HG02870 (cell line): ENCODE measurements around the gene SOHLH1.

Experiments used
- ATAC-seq: cut with Tn5 transposase; IDR thresholded peaks from one replicate; pipeline ENCODE4 v1.9.1; 2021; ENCODE audit warnings: mild to moderate bottlenecking, moderate library complexity; ENCODE audit not compliant: unreplicated experiment

SOHLH1 gene

DNA sequence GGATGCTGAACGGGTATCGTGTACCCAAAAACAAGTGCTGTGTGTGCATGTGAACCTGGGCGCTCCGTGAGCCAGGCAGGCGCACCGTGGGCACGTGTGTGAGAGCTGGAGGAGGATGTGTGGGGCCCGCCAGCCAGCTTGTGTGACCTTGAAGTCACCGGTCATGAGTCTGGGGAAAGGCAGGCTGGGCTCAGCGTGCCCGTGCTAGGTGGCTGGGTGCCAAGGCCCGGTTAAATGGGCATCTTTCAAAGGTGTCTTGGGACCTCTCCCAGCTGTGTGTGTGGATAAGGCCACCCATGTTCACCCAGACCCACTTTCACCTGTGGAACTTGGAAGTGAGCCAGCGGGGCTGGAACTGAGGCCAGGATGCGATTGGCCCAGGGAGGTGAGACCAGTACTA lies 6.1 kb upstream of the SOHLH1 start:
- no peak for ATAC-seq

DNA sequence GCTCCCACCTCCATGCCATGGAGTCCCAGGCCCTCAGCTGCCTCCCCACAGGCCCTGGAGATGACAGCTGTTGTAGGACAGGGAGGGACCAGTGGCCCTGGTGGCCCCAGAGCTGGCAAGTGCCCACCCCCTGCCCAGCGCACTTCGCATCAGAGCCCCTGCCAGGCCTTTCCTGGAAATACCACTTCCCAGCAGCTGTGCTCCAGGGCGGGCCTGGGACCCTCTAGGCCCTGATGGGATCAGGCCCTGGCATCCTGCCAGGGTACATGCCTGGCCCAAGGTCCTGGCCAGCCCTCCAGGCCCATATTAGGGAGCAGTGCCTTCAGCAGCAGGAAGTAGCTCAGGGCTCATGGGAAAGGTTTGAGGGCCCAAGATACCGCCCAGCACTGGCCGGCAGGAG lies 5.2 kb upstream of the SOHLH1 start:
- no peak for ATAC-seq

DNA sequence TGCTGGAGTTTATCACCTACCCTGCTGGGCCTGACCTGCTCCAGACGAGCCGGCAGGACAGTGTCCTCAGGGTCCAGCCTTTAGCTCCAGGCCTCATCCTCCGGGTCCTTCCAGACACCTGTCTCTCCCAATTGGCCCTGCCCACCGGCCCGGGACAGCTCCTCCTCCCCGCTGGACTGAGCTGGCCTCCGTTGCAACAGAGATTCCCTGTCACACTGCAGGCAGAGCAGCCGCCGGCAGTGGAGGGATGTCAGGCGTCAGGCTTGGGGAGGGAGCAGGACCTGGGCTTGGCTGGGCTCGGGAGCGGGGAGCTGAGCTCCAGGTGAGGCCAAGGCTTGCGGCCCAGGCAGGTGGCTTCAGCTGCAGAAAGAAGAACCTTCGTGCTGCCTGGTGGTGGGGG lies 4.4 kb upstream of the SOHLH1 start:
- ATAC-seq, result no peak

DNA sequence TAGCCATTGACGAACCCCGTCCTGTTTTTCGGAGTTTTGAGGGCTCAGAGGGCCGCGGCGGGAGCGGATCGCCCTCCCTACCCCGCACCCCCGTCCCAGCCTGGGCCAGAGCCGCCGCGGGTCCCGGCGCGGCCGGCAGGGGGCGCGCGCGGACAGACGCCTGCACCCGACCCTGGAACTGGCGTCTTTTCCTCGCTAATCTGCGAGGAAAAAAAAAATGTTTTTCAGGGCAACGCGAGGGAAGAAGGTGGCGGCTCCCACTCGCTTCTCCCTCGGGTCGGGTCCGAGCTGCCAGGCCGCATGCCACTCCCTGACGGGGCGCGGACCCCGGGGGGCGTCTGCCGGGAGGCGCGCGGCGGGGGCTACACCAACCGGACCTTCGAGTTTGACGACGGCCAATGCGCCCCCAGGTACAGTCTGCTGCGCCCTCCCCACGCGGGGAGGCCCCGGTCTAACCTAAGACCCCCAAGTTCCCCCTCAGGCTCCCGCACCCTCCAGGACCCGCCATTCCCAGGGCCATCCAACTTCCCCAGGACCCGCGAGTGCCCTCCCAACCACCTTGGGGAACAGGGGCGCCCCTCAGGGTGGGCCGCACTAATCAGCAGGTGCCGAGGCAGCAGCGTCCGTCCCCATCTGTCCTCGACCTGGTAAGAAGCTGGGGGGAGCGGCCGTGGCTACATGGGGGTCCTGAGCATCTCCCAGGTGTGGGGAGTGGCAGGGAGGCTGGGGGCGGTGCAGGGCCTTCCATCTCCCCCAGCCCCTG lies 2.9 kb upstream of the SOHLH1 start, which contains the start of gene KCNT1:
TSS of gene KCNT1 (plus strand) at position 227 of the 763 bp plus-strand sequence. CDS start at position 301, 74 bp downstream.
- no peak for ATAC-seq

DNA sequence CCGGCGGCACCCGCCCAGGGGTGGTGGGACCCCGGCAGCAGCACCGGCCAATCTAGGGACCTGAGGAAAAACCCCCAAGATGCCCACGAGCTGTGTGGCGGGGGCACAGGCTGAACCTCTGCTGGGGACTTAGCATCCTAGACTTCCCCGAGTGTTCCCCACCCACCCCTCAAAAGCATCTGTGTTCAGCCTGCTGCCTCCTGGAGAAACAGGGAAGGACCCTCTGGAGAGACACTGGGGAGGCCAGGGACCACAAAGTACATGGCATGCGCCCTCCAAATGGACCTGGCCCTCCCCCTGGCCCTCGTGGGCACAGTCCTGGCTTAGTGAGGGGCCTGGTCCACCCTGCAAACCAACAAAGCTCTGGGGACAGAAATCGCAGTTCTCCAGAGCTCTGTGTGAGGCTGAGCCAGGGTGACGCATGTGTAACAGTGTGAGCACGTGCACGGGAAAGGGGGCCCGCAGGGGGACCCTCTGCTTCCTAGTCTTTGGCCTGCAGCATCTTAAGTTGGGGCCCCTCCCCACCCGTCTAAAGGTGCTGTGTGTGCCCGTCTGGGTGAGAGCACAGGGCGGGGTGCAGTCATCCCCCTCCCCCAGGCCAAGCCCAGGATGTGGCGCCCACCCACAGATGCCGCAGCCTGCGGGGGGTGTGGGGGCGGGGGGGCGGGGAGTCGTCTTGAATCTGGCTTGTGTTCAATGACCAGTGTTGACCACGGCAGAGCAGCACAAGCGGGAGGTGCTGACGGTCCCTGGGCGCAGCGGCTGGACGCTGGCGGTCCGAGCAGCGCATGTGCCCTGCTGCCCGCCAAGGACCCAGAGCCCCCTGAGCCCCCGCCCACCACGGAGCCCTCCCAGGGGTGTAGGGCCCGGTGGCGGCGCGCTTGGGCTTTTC lies 2.0 kb upstream of the SOHLH1 start:
- ATAC-seq, result no peak

DNA sequence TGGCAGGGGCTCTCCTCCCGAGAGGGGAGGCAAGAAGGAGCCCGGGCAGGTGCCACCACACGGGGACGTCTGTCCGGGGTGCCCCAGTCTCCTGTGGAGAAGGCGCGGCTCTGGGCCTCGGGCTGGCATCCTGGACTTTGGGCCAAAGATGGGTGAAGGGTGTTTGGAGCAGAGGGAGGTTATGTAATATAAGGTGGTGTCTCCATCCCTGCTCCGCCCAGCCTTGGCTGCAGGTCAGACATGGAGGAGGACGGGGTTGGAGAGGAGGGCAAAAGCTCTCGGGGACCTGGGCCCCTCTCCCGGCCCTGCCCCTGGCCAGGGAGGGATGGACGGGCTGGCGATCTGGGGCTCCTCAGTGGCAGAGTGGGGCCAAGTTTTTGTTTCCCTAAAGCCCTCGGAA lies 1.2 kb upstream of the SOHLH1 start:
- ATAC-seq, result no peak

DNA sequence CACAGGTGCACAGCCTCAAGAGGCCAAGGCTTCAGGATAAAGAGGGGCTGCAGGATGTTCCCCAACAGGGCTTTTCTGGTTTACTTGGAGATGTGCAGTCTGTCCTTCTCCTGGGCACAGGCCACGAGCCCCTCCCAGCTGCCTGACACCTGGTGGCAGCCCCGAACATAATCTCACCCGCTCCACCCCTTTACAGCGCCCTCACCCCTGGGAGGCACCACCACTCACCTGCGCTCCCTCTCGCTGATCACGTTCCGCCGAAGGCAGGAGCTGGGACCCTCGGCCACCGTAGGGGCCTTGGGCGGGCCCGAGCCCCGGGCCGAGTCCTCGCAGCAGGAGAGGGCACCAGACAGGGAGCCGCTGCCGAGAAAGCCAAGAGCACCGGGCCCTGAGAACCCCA lies 514 bp downstream of the SOHLH1 start:
- no peak for ATAC-seq

DNA sequence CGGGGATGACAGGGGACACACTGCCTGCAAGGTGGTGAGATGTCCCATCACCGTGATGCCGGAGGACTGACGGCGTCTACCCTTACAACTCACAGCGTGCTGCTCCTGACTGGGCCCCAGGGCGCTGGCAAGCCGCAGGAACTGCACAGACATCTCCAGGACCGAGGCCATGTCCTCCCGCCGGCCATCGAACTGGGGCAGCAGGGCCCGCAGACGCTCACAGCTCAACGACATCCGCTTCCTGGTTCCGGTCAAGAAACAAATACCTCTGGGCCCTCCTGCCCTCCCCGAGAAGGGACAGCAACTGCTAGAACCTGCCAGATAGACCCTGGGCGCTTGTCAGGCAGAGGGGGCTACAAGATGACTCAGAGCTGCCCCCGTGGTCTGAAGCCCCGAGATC lies 1.0 kb downstream of the SOHLH1 start:
- ATAC-seq, result no peak

DNA sequence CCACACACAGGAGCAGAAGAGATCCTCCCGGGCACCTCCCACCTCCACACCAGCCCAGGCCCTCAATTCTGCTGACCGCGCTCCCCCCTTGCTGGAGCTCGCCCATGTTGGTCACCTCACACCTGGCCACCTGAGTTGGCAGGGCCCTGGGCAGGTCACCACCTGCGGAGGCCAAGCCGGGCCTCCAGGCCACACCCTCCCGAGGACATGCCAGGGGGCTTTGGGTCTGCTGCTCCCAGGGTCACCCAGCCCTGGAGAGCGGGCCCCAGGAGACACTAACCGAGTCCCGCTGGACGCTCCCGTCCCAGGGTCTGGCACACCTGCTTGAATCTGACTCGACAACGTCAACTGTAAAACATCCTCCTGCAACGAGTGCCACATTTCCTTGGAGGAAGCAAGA lies 2.1 kb downstream of the SOHLH1 start:
- ATAC-seq, result no peak

DNA sequence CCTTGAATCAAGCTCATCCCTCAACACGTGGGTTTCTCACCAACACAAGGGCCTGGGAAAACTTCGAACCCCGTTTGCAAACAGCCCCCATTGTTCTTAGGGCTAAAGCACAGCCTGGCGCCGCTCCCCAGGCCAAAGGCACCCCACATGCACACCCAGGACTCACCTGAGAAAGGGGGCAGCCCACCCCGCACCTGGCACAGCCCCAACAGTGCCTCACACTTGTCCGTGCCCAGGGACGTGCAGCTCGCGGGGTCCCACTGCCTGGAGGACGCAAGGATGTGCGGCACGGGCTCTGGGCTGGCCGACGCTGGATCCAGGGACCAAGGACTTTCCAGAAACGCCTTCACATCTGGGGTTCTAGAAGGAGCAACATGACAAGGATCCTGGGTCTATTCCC lies 2.8 kb downstream of the SOHLH1 start:
- no peak for ATAC-seq

DNA sequence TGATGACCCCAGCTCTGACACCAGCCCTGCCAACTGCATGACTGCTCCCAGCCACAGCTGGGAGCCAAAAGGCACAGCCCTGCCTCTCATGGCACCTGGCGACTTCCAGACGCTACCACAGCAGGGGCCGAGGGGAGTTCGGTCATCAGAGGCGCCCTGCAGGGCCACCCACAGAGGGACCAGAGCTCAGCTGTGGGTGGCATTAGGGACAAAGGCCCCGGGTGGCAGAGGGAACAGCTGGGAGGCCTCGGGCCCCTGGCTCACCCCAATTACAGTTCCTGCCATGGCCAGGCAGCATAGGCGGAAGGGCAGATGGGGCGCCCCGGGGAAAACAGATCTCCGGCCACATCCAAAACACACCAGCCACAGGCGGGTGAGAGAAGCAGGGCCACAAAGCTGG lies 3.6 kb downstream of the SOHLH1 start:
- no peak for ATAC-seq

DNA sequence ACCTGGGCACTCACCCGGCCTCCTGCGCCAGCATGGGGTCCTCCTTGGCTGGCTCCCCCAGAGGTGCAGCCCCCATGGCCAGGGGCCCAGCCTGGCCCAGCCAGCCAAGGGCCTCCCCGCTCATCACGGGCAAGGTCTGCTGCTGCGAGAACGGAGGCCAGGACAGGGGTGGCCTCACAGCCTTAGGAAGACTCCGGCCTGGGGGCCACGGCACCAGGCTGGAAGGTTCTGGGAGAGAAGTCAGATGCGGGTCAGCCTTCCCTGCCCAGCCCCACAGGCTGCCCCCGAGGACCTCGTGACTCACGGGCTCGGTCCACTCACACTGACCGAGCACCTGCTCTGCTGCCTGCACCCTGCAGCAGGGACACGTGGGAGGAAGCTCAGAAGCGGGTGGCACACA lies 4.2 kb downstream of the SOHLH1 start:
- no peak for ATAC-seq

DNA sequence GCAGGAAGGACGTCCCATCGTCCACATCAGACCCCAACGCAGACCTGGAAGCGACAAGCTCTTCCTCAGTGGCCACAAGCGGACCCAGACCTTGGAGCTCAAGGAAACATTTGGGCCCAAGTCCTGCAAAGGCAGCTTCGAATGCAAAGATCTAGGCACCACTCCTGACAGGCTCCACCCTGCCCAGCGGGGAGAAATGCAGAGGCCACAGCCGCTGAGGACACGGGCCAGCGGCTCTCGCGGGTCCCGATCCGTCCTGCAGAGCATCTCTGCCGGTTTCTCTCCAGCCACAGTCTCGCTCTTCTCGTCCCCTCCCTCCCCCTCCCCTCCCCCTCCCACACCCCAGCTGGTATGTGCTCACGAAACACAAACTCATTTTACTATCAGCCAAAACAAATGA lies 4.9 kb downstream of the SOHLH1 start:
- no peak for ATAC-seq

DNA sequence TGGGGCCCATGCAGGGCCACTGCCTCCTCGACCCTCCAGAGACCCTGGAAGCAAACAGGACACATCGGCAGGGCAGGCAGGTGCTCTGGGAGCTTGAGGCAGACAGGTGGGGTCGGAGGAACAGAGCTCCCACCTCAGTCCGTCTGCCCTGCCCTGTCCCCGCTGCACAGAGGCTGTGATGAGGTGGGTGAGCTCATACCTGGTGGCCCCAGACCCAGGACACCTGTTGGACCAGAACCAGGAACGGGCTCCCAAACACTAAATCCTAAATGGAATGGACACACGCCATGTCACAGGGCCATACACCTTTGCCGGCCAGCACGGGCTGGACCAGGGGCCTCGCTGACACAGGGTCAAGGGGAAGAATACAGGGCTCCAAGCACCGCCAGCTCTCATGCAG lies 5.5 kb downstream of the SOHLH1 start:
- no peak for ATAC-seq

DNA sequence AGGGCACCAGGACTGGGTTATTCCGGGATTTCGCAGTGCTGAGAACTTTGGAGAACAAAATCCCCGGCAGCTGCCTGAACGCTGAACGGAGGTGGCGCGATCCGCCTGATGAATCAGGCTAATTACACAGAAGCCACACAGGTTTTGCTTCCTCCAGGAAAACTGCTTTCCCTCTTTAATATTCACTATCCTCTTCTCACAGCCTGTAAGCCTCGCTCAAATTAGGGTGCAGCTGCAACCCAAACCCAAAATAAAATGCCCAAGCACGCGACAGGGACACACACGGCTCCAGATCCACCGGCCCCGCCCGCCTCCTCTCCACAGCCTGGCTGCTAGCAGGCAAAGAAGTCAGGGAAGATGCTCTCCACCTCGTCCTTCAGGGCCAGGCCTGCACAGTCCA lies 6.0 kb downstream of the SOHLH1 start:
- no peak for ATAC-seq

DNA sequence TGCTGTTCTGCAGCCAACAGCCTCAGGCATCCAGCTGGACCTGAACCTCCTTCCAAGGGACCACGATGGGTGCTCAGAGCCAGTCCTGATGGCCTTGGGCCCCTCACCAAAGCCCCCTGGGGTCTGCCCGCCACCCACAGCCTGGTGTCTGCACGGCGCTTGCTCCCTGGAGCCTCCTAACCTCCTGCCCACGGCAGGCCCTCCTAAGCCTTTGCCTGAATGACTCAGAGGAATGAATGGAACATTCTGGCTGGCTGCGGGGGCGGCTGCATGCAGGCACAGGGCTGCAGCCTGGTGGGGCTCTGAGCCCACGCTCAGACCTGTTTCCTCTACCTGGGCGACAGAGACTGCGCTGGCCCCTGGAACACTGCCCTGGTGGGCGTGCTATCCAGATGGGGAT lies 6.9 kb downstream of the SOHLH1 start:
- ATAC-seq, result no peak

DNA sequence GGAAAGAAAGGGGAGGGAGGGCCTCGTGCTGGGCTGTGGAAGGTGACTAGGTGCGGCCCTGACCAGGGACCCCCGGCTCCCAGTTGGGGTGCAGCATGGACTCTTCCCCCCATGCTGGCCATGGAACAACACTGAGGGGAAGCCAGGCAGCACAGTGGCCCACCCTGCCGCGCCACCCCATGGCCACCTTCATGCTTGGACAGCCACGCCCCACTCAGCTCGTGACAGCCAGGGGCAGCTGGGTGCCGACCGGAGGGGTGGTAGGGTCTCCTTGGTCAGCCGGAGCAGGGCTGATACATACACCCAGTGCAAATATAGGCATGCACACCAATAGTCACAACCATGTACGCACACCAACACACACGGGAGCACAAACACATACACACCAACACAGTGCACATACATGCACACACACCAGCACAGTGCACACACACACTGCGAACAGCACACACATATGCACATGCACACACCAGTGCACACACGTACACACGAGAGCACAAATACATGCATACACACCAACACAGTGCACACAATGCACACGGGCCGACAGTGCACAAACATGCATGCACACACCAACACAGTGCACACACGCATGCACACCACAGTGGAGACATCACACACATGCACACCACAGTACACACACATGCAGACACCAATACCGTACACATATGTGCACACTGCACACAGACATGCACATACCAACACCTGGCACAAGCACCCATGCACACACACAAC lies 8.3 kb downstream of the SOHLH1 start:
- ATAC-seq, result no peak

DNA sequence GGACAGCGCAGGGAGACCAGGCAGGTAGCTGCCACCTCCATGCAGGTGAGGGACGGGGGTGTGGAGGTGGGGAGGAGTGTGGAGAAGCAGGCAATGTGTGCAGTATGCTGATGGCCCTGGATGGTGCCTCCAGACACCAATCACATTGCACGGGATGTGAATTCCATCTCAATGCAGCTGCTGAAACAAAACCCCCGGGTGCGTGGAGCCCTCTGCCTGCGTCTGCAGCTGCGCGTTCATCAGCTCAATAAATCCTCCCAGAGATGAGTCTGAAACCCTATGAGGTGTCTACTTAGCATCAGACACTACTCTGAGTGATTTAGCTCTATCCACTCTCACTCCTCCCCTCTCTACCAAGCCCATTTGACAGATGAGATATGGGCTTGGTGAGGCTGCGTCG lies 10.3 kb downstream of the SOHLH1 start:
- no peak for ATAC-seq

DNA sequence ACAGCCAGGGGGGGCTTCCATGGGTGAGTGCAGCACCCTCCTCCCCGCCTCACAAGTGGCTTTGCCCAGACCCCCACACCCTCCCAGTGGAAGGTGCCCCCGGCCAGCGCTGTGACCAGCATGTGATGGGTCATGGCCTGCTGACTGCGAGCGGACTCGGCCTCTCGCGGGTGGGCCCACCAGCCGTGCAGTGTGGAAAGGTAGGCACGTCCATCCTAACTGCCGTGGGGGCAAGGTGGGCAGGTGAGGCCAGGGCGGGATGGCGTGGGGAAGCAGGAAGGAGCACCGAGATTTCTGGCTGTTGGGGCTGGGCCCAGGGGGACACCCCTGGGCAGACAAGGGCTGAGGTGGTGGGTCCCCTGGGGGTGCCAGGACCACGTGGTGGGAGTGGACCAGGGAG lies 12.1 kb downstream of the SOHLH1 start:
- ATAC-seq, result no peak

DNA sequence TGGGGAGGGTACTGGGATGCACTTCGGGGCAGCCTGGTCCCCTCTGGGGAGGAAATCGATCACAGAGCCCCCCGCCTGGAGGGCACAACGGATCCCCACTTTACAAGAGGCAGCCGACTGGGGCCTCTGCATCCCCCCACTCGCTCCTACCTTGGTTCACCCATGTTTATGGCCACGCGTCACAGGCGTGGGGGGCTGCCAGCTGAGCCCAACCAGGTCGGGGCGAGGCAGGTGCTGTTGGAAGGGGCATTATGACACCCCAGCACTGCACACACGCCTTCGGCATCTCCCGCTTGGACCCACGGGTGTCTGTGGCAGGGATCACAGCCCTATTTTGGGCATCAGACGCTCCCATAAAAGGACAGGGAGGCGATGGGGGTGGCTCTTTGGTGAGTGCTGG lies 14.6 kb downstream of the SOHLH1 start:
- ATAC-seq, result no peak

DNA sequence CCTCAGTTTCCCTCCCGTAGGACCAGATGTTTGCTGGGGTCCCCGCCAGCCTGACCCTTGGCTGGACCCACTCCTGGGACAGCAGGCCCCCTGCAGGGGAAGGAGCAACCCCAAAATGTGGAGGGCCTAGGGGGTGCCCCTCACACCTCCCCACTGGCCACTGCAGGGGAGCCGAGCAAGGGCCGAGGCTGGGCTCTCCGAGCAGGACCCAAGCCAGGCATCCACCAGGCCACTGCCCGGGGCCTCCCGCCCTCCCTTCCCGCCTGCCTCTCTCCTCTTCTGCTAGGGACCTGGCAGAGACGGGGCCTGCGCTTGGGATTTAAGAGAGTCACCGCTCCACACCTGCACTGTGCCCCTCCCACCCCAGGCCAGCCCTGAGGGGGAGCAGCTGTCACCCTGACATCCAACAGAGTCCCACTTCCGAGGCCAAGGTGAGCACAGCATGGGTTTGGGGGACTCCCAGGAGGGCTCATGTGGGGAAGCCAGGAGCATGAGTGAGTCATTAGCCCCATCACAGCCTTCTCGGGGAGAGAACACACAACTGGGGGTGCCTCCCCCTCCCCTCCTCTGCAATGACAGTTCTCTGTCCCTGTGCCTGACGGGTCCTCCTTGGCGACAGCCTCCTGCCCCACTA lies 15.8 kb downstream of the SOHLH1 start:
- no peak for ATAC-seq
